ENCODE data around the gene ALOX15B.
"Not testable (repeated sequence)": the region's sequence is repeated elsewhere in the genome, so short reads cannot be mapped to it uniquely, and the experiment has no call there.

The ALOX15B gene

DNA sequence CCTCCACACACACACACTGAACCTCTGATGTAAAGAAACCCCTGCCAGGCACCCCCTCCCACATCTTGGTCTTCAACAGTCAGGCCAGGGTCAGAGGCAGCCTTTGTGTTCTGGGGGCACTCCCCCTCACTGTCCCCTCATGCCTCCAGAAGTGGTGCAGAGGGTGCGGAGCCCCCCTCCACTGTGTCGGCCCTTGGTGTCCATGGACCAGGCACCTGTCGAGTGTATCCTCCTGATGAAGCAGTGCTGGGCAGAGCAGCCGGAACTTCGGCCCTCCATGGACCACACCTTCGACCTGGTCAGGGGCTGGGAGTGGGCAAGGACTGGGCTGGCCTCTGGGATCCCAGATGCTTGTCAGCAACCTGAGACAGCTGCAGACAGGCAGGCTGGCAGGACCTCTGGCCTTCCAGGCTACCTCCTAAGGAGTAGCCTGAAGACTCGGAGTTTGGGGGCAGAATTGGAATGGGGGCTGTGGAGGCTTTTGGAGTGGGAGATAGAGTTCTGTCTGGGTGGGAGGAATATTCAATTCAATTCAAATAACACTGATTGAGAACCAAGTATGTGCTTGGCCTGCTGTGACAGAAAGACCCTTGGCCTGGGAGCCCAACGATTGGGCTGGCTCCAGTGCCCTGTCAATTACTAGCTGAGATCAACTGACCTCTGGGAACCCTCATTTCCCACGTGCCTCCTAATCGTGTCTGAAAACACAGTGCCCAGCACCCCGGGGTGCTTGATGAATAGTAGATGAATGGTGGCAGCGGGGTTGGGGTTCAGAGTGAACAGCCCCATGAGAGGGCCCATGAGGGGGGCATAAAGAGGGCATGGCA is 24.9 kb upstream of the ALOX15B start:
- DNase-seq (ENCODE audit: low spot score), result no peak

DNA sequence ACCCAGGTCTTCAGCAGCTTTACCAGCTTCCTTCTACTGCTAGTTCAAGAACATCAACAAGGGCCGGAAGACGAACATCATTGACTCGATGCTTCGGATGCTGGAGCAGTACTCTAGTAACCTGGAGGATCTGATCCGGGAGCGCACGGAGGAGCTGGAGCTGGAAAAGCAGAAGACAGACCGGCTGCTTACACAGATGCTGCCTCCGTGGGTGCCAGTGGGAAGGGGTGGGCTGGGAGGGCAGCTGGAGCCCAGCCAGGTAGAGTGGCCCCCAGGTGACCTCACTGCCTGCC is 24.4 kb upstream of the ALOX15B start:
- no peak for DNase-seq (ENCODE audit: low spot score)

DNA sequence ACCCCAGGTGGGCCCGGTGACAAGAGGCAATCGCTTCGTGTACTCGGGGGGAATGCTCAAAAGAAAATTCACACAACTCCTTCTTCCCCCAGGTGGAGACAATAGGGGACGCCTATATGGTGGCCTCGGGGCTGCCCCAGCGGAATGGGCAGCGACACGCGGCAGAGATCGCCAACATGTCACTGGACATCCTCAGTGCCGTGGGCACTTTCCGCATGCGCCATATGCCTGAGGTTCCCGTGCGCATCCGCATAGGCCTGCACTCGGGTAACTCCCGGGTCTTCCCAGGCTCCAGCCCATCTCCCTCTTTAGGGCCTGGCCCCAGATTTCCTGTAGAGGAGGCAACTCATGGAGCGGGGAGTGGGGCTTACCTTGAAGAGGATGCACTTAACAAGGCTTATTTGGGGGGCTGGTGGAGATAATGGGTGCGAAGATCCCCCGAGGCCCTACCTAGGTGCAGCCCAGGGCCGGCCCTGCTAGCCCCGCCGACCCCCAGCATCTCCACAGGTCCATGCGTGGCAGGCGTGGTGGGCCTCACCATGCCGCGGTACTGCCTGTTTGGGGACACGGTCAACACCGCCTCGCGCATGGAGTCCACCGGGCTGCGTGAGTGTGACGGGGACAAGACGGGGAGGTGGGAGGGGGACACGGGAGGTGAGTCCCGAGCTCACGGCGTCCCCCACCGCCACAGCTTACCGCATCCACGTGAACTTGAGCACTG is 23.5 kb upstream of the ALOX15B start:
- DNase-seq (ENCODE audit: low spot score), result no peak

DNA sequence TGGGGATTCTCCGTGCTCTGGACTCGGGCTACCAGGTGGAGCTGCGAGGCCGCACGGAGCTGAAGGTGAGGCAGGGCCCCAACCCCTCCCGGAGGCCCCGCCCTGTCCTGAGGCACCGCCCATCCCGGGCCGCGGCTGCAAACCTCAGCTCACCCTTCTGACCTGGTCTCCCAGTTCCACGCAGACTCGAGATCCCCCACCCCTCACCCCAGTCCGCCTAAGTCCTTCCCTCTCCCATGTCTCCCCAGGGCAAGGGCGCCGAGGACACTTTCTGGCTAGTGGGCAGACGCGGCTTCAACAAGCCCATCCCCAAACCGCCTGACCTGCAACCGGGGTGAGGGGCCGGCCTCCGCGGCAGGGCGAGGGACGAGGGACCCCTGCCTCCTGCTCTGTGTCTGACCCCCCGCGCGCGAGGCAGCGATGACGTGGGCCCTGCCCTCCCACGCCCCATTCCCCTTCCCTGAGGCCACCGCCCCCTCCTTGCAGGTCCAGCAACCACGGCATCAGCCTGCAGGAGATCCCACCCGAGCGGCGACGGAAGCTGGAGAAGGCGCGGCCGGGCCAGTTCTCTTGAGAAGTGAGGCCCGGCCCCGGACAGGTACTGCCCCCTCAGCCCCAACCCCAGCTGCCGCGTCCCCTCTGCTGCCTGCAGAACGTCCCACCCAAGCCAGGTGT is 22.8 kb upstream of the ALOX15B start:
- DNase-seq (ENCODE audit: low spot score), result no peak

DNA sequence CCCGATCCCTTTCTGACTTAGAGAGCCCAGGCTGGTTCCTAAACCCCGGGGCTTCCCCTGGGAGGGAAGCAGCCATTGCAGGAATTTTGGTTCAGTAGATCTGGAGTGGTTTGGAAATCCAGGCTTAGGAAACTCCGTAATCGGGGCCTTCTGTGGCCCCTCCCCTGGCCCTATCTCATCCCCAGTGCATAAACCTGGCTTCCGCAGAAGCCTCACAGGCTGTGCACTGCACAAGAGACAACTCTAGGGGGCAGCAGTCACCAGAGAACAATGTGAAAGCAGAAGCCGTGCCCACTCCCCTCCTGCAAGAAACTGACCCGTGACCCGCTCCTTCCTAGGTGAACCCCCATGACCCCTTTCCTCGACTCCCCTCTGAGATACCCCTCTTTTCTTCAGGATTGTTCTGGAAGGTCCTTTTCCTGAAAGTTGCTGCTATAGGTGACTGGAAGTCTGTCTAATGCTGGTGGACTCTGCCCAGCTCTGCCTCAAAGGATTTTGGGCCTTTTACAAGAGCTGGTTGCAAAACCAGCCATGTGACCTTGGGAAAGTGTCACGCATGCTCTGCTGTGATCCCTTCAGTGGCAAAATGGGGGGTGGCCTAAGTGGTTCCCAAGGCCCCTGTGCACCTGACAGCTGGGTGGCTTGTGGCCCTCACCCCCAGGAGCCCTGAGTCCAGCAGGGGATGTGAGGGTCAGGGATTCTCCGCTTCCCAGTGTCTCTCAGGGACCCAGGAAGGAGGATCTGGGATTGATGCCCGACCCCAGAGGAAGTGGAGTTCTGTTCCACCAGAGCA is 22.0 kb upstream of the ALOX15B start:
- peak; percentile 54 for DNase-seq (ENCODE audit: low spot score)

DNA sequence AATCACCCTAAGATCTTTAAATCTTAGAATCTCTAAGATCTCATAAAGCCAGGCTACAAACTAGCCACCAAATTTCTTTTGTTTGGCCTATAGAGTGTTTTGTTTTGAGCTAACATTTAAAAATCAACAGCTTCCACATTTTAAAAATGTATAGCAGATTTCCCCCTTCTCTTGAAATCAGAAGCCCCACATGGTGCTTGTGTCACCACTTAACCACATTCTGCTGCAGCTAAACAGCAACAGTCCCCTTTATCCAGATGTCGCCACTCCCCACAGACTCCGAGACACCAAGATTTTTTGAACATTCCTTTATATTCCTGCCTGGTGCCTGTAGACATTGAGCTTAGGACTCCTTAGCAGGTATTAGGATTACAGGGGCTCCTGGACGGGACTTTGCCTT is 20.4 kb upstream of the ALOX15B start:
- DNase-seq (ENCODE audit: low spot score), result no peak

DNA sequence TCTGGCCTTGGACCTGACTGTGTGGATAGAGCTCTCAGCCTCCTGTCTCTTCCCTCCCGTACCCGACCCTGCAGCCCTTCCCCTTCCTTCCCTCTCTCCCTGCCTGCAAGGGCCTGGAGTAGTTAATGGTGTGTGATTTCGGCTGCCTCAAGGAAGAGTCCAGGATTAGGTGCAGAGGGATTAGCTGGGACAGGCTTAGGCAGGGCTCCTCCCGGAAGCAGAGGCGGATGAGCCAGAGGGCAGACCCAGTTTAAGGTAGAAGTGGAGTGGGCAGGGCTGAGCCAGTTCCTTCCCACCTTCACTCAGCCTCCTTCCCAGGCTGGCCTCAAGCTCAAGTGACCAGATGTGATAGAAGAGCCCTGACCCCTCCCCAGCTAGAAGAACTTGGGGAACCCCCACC is 19.7 kb upstream of the ALOX15B start:
- DNase-seq (ENCODE audit: low spot score), result no peak

DNA sequence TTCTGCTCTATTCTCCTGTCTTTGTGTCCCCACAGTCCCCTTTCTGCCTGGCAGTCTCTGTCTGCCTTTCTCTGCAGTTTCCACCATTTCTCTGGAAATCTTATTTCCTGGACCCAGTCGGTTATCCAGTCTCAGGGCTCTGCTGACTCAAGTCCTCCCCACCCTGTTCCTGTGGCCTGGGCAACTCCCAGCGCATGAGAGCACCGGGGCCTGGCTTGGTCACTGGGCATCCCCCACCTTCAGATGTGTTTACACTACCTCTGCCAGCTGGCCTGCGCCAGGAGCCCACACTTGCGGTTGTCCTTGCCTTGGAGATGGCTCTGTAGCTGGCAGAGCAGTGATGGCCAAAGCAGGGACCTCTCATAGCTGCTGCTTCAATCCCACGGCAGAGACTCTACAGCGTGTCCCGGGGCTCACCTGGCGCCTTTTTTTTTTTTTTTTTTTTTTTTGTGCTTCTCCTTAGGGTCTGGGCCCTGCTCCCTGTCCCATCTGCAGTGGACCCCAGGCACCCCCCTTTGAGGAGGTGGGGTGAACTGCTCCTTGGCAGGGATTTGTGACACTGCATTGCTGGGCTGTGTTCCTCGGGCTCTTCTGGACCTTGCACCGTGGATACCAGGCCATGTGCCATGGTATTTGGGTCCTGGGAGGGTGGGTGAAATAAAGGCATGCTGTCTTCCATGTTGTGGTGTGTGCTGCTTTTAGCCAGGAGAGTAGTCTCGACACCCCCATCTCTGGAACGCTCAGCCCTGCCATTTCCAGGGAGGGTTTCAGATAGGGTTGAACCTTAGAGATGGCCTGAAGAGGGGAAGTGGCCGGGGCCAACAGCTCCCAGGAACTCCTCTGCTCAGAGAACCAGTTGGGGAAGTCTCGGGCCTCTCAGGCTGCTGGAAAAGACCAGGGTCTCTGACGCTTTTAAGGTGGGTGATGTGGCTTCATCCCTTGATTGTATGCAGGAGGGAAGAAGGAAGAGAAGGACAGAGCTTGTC is 18.9 kb upstream of the ALOX15B start:
- DNase-seq (ENCODE audit: low spot score), result no peak

DNA sequence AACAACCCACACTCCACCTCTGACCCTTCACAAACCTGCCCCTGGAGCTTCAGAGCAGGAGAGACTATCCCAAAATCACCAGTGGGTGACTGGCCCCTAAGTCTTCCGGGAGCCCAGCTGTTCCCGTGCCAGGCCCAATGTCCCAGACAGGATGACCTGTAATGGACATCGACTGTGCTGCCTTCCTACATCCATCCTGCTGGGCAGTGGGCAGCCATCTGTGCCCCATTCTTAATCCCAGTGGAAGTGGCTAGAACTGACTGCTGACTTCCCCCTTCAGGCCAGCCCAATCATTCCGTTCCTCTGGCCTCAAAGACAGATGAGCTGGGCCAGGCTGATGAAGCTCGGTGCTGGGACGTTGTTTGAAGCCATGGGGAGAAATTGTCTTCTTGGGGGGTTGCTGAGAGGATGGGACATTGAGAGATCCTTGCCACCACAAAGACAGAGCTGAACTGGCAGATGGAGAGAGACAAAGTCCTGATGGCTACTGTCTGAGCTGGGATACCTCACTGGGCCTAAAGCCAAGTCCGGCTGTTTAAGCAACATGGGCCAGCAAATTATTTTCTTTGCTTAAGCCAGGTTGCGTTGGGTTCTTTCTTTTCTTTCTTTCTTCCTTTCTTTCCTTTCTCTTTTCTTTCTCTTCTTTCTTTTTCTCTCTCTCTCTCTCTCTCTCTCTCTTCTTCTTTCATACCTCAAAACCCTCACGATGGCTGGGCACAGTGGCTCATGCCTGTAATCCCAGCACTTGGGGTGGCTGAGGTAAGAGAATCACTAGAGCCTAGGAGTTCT is 17.9 kb upstream of the ALOX15B start:
- DNase-seq (ENCODE audit: low spot score), result no peak

DNA sequence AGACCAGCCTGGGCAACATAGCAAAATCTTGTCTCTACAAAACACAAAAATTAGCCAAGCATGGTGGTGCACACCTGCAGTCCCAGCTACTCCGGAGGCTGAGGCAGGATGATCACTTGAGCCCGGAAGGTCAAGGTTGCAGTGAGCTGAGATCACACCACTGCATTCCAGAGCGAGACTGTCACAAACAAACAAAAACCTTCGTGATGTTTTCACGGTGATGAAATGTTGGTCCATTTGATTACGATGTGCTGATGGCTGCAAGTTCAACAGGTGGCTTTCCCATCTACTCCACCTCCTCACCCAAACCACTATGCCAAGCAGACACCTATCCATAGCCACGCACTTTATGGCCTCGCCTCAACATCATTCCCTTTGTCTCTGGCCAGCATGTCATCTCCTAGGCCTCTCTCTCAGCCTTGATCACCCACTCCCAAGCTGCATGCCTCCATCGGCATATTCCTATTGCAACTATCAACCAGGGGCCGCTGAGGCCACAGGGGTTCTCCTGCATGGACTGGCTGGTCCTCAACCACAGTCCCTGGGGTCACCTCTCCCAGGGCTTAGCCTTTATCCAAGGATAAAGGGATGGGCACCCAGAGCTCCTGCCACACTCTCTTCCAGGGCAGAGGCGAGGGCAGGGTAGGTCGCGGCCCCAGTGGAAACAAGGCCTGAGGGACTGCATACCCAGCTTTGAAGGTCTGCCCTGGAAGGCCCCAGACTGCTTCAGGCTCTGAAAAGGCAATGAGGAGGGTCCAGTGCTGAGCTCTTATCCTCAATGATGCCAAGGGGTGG is 17.1 kb upstream of the ALOX15B start:
- DNase-seq (ENCODE audit: low spot score), result no peak

DNA sequence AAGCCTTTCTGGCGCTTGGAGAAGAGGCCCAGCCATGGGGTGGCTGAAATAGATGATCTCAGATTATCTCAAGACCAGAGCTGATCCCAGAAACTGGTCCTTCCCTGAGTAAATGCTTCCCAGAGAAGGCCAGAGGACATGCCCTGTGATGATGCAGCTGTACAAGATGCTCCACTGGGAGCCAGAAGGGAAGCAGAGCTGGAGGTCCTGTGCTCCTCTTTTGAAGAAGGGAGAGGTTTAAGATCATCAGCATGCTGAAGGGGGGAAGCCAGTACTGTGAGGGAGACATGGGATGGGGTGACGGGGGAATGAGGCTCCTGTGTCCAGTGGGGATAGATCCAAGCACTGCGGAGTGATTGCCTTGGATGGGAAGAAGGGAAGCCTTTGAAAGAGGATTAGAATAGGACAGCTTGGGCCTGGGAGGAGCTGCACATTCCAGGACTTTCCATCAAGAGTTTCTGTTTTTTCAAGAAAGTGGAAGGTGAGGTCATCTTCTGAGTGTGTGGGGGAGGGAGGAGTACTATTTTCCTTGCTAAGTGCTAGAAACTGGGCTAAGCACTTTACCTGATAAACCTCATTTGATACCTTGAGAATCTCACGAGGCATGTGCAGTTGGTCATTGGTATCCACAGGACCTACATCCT is 16.4 kb upstream of the ALOX15B start:
- no peak for DNase-seq (ENCODE audit: low spot score)

DNA sequence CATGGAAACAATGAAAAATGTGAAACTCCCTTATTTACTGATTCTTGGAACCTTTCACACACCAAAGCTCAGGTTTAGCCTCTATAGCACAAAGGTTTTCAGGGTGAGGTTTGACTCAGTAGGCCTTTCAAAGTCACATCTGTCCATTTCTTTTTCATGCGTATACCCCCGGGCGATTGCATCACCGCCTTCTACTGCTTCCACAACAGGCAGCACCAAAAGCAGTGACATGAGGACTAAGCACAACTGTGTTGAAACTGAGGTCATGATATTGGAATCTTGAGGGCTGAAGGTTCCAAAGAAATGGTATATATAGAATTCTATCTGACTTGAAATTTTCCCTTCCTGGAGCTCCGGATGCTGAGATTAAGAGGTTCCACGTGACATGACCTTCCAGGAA is 14.7 kb upstream of the ALOX15B start:
- DNase-seq (ENCODE audit: low spot score), result not testable (repeated sequence)

DNA sequence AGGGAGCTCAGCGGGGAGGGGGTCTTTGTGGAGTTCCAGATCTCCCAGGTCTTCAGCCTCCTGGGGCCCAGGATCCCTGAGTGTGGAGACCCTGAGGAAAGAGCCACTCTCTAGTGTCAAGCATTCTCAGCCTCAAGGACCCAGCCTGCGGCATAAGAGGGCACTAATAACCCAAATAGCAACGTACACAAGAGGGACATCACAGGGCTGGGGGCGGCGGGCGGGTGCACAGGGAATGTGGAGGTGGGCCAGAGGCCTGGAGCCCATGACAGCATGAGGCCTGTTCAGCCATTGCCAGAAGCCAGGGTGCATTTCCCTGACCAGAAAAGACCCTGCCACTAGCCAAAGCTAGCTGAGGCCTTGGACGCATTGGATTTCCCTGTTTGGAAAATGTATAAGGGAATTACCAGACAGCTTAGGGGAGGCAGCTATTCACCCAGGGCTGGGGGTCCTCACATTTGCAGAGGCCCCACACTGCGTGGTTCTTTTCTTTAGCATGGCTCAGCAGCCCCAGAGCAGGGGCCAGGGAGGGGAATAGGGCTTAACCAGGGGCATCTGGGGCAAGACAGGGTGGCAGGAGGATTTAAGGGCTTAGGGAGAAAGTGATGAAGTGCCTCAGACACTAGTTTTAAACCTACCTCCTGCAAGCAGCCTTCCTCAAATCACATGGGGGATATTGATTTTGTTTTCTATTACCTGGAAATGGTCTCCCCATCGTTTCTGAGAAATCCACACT is 13.5 kb upstream of the ALOX15B start:
- DNase-seq (ENCODE audit: low spot score), result no peak

DNA sequence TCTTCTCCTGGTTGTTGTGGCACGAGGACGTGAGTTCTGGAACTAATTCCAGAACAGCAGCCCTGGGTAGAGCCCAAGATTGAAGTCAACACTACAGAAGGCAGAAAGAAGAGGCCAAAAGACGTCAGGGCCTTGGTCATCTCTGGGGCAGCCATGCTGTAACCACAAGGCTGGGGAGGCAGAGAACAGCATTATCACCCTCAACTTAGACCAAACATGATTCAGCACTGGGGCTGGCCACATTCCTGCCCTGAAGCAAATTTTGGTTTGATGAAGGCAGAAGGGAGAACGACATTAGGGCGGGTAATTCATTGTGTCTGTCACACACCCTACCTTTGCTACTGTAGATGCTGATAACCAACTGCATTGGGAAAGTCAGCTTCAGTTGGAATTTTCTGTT is 9.7 kb upstream of the ALOX15B start:
- no peak for DNase-seq (ENCODE audit: low spot score)

DNA sequence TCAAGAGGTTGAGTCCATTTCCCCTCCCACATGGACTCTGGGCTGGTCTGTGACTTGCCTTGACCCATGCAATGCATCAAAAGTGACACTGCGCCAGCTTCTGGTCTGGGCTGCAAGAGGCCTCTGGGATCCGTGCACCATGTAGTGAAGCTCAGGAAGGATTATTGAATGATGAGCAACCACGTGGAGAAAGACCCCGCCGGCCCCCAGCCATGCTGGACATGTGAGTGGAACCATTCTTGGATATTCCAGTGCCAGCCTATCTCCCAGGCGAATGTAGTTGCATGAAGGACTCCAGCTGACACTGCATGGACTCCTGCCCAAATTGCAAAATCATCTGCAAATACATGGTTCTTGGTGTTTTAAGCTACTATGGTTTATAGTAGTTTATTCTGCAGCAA is 7.6 kb upstream of the ALOX15B start:
- DNase-seq (ENCODE audit: low spot score), result no peak

DNA sequence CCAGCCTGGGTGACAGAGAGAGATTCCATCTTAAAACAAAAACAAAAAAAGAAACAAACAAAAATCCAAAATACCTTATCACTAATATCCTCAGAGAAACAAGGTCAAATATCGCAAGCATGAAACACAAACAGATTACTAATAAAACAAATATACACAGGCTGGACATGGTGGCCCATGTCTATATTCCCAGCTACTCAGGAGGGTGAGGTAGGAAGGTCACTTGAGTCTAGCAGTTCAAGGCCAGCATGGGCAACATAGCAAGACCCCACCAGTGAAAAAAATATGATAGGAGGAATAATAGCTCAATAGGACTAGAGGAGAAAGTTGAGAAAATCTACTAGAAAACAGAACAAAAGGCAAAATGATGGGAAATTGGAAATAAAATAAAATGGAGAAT is 6.9 kb upstream of the ALOX15B start:
- no peak for DNase-seq (ENCODE audit: low spot score)

DNA sequence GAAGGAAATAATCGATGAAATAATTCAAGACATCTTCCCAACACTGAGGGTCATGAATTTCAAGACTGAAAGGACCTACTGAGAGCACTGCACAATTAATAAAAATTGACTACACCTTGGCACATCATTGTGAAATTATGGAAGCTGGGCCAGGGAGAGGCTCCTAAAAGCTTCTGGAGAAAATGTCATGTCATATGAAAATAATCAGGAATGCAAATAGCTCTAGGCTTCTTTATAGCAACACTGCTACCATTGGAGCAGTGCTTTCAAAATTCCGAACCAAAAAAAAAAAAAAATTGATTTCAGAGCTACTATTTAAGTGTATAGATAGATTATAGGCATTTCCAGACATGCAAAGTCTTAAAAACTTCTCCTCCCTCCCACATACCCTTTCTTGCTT is 6.4 kb upstream of the ALOX15B start:
- DNase-seq (ENCODE audit: low spot score), result no peak

DNA sequence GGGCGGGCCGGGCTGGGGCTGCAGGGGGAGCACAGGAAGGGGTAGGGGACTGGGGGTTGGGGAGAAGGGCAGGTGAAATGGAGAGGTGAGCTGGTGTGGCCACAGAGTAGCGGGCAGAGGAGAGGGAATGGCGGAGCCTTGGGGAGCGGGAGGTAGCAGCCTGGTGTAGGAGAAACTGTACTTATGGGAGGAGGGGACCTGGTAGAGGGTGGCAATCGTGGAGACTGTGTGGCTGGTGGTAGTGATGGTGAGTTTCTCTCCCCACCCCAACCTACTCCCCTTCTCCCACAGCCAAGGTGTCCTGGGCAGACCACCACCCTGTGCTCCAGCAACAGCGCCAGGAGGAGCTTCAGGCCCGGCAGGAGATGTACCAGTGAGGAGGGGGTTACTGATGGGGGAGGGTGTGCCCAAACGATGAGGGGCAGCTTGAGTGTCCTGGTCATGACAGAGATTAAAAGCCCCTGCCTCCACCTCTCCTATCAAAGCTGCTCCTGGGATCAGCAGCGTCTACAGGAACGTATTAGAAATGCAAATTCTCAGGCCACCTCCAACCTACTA is 831 bp downstream of the ALOX15B start:
- DNase-seq (ENCODE audit: low spot score), result no peak
